Lower leg skin (tissue), 3 donors: ENCODE measurements around the gene NT5C1B.

ENCODE experiments used
- CTCF ChIP-seq, 3 donors: fragments of 450-650 bp; IDR thresholded peaks; one replicate each; pipeline ENCODE4 v1.5.1; 2016; ENCODE audit warnings: antibody characterized with exemption in 3 of 3, mild to moderate bottlenecking in 3 of 3, moderate library complexity in 2 of 3
- POLR2A ChIP-seq, 2 donors: fragments of 450-650 bp; IDR thresholded peaks; one replicate each; pipeline ENCODE4 v1.6.1; 2016 to 2017; ENCODE audit warnings: antibody characterized with exemption in 2 of 2, mild to moderate bottlenecking in 1 of 2, moderate library complexity in 1 of 2

DNA sequence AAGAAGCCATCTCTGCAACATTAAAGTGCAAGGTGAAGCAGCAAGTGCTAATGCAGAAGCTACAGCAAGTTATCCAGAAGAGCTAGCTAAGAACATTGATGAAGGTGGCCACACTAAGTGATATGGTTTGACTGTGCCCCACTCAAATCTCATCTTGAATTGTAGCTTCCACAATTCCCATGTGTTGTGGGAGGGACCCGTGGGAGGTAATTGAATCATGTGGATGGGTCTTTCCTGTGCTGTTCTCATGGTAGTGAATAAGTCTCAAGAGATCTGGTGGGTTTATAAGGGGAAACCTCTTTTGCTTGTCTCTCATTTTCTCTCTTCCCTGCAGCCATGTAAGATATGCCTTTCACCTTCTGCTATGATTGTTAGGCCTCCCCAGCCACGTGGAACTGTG is 40.3 kb downstream of the NT5C1B start:
- TF ChIP-seq CTCF (IDR thresholded peaks at IDR 0.05) (no peak), POLR2A (IDR thresholded peaks at IDR 0.05) (no peak)
